GM23338 (cell line): ENCODE data around the gene FAM227B. TPM values are rescaled to one million over a fixed set of nuclear protein-coding genes. Genes with fewer than 3 reads are reported as not detected.

Source experiments
- ATAC-seq: fragments of 200-7000 bp; cut with Tn5 transposase; 3 replicates; pipeline ENCODE4 v1.9.1; 2020
- DNase-seq: peaks from one replicate; pipeline ENCODE4 v3.0.0-alpha.2; 2015; ENCODE audit warnings: low spot score
- H2AFZ ChIP-seq: fragments of 200-600 bp; sonication (generic); 2 replicates; pipeline ENCODE4 v1.8.0; 2016; ENCODE audit warnings: antibody characterized with exemption, mild to moderate bottlenecking, moderate library complexity
- H3F3A ChIP-seq: fragments of 200-600 bp; sonication (generic); replicated peaks from 2 replicates; pipeline ENCODE4 v1.8.0; 2017; ENCODE audit warnings: antibody characterized with exemption, mixed run types, low read depth
- H3K27ac ChIP-seq: fragments of 200-600 bp; sonication (generic); 2 replicates; pipeline ENCODE4 v1.6.1; 2016; ENCODE audit warnings: low read depth
- H3K27me3 ChIP-seq: fragments of 200-600 bp; sonication (generic); 2 replicates; pipeline ENCODE4 v1.8.0; 2016; ENCODE audit warnings: mild to moderate bottlenecking, mixed run types, moderate library complexity; ENCODE audit not compliant: insufficient read depth
- H3K36me3 ChIP-seq: fragments of 200-600 bp; sonication (generic); 2 replicates; pipeline ENCODE4 v1.8.0; 2016; ENCODE audit warnings: mild to moderate bottlenecking; ENCODE audit not compliant: insufficient read depth
- H3K4me1 ChIP-seq: fragments of 200-600 bp; sonication (generic); 2 replicates; pipeline ENCODE4 v1.8.0; 2016; ENCODE audit warnings: mild to moderate bottlenecking, moderate library complexity; ENCODE audit not compliant: insufficient read depth
- H3K4me2 ChIP-seq: fragments of 200-600 bp; sonication (generic); 2 replicates; pipeline ENCODE4 v1.7.1; 2017; ENCODE audit warnings: mixed run types
- H3K4me3 ChIP-seq: fragments of 200-600 bp; sonication (generic); 2 replicates; pipeline ENCODE4 v1.6.1; 2016; ENCODE audit warnings: mixed run types
- H3K79me2 ChIP-seq: fragments of 200-600 bp; sonication (generic); replicated peaks from 2 replicates; pipeline ENCODE4 v1.8.0; 2017; ENCODE audit warnings: mild to moderate bottlenecking; ENCODE audit not compliant: insufficient read depth
- H3K9me2 ChIP-seq: fragments of 200-600 bp; sonication (generic); 2 replicates; pipeline ENCODE4 v1.8.0; 2017; ENCODE audit not compliant: insufficient read depth
- H4K20me1 ChIP-seq: fragments of 200-600 bp; sonication (generic); replicated peaks from 2 replicates; pipeline ENCODE4 v1.8.0; 2017; ENCODE audit warnings: mild to moderate bottlenecking; ENCODE audit not compliant: insufficient read depth
- H3K27ac Mint-ChIP-seq: 2 replicates; pipeline ENCODE4 v1.8.0; 2020; ENCODE audit warnings: inconsistent platforms, mild to moderate bottlenecking, moderate library complexity, mixed read lengths
- H3K27me3 Mint-ChIP-seq: 3 replicates; pipeline ENCODE4 v1.8.0; 2022; ENCODE audit warnings: low read depth, mild to moderate bottlenecking, moderate library complexity, mixed read lengths, inconsistent platforms; ENCODE audit not compliant: insufficient read depth, poor library complexity
- H3K36me3 Mint-ChIP-seq: 3 replicates; pipeline ENCODE4 v1.8.0; 2021; ENCODE audit warnings: low read depth, mild to moderate bottlenecking, inconsistent platforms, moderate library complexity, mixed read lengths
- H3K4me1 Mint-ChIP-seq: 3 replicates; pipeline ENCODE4 v1.8.0; 2020; ENCODE audit warnings: mild to moderate bottlenecking, inconsistent platforms, mixed read lengths
- H3K4me3 Mint-ChIP-seq: 3 replicates; pipeline ENCODE4 v1.8.0; 2021; ENCODE audit warnings: moderate library complexity, mild to moderate bottlenecking, inconsistent platforms, mixed read lengths
- H3K9me3 Mint-ChIP-seq: 3 replicates; pipeline ENCODE4 v1.8.0; 2020; ENCODE audit warnings: moderate library complexity, mild to moderate bottlenecking, inconsistent platforms, mixed read lengths
- CREB1 ChIP-seq: fragments of 250-450 bp; sonication (Bioruptor Pico); IDR thresholded peaks from 2 replicates; pipeline ENCODE4 v1.5.0; 2020; ENCODE audit warnings: low read depth, mild to moderate bottlenecking, moderate library complexity
- CTCF ChIP-seq, 2 experiments: fragments of 200-600 bp in 1 of 2; sonication (generic) in 1 of 2; conservative IDR thresholded peaks; 2 replicates each; pipeline versions ENCODE4 v1.5.1 to v1.6.1; 2016 to 2017; ENCODE audit warnings: antibody characterized with exemption in 2 of 2, low read depth in 2 of 2, mild to moderate bottlenecking in 2 of 2, moderate library complexity in 1 of 2
- ETS1 ChIP-seq: IDR thresholded peaks from 2 replicates; pipeline ENCODE4 v1.6.1; 2016; ENCODE audit warnings: antibody characterized with exemption
- EZH2 ChIP-seq: fragments of 200-600 bp; sonication (generic); IDR thresholded peaks from one replicate; pipeline ENCODE4 v1.8.0; 2017; ENCODE audit warnings: antibody characterized with exemption, mild to moderate bottlenecking, low read depth; ENCODE audit not compliant: unreplicated experiment
- EZH2phosphoT487 ChIP-seq: fragments of 200-600 bp; sonication (generic); IDR thresholded peaks from one replicate; pipeline ENCODE4 v1.8.1; 2018; ENCODE audit warnings: antibody characterized with exemption; ENCODE audit not compliant: unreplicated experiment
- NANOG ChIP-seq: IDR thresholded peaks from 2 replicates; pipeline ENCODE4 v1.6.1; 2016; ENCODE audit warnings: antibody characterized with exemption, borderline replicate concordance
- POLR2AphosphoS5 ChIP-seq: IDR thresholded peaks from 2 replicates; pipeline ENCODE4 v1.6.1; 2016; ENCODE audit warnings: antibody characterized with exemption, low read depth
- STAT1 ChIP-seq: IDR thresholded peaks from one replicate; pipeline ENCODE4 v1.6.1; 2016; ENCODE audit warnings: antibody characterized with exemption; ENCODE audit not compliant: unreplicated experiment
- ZNF331 ChIP-seq: fragments of 250-450 bp; sonication (Bioruptor Pico); IDR thresholded peaks from 2 replicates; pipeline ENCODE4 v1.5.0; 2020; ENCODE audit warnings: low read depth, mild to moderate bottlenecking, moderate library complexity
- ZNF462 ChIP-seq: fragments of 250-450 bp; sonication (Bioruptor Pico); IDR thresholded peaks from 2 replicates; pipeline ENCODE4 v1.5.0; 2020; ENCODE audit warnings: mild to moderate bottlenecking, moderate library complexity
- polyA plus RNA-seq: library from polyadenylated mRNA; unstranded; fragments of >200 nt; fragmentation: Nextera tagmentation; extraction: Ambion mirVana; gene quantifications from 2 replicates; pipeline ENCODE4 v1.2.1, GENCODE V29; 2016
- total RNA-seq: library from RNA; depleted of rRNA; stranded (reverse); fragments of >200 nt; shearing (Covaris generic); gene quantifications from 2 replicates; pipeline ENCODE4 v1.2.3, GENCODE V29; 2014

The FAM227B gene
- total and polyA plus RNA-seq, 2 experiments from 2014 or later, result 2.6 to 10.2 TPM

DNA sequence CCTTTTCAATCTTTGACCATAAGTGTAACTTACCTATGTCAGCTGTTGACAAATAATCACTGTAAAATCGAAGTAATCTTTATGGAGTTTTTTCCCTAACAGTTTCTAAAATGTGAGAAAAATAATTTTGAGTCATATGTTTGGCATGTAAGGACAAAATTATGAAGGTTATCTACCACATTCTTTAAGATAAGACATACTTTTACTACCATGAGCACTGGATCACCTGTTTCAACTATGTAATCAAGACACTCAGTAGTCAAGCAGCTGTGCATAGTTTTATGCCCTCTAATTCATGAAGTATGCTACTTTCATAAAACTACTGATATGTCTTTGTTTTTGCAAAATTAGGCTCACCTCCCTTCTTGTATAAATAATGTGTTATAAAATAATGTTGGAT, 185.4 kb downstream of the FAM227B start (continued):
- TF ChIP-seq CTCF (conservative IDR thresholded peaks at IDR 0.05; ENCODE audit: low read depth in 2 of 2) (no peak), EZH2phosphoT487 (no peak), POLR2AphosphoS5 (no peak), EZH2 (no peak), NANOG (no peak), ETS1 (no peak), ZNF331 (CRISPR knock-in tag) (no peak), STAT1 (no peak), CREB1 (CRISPR knock-in tag) (no peak)

GRCh38 chr15:49430046-49430445, 190.6 kb downstream of the FAM227B start:
- Histone ChIP-seq H4K20me1 (no peaks in the 10 kb centered on the region), H3K27ac (no peak overlapping the region)
- H3K4me1 Mint-ChIP-seq, result no peaks in the 10 kb centered on the region

More at GRCh38 chr15:49430046-49430445, 190.6 kb downstream of the FAM227B start:
- TF ChIP-seq ZNF331 (CRISPR knock-in tag) (no peak), ZNF462 (no peak)
- Histone ChIP-seq H2AFZ (no peak overlapping the region), H3K27me3 (no peaks in the 10 kb centered on the region), H3K4me1 (peaks cover 8% of the 10 kb centered on the region; the same call in 1 of the 2 replicates), H3F3A (no peaks in the 10 kb centered on the region), H3K36me3 (no peaks in the 10 kb centered on the region), H3K9me2 (no peaks in the 10 kb centered on the region), H3K4me3 (no peak overlapping the region), H3K4me2 (no peak overlapping the region), H3K79me2 (no peaks in the 10 kb centered on the region)
- ATAC-seq (no peak), DNase-seq (no peak)
- no peak overlapping the region for H3K4me3 Mint-ChIP-seq
- no peaks in the 10 kb centered on the region for H3K9me3 Mint-ChIP-seq
- no peaks in the 10 kb centered on the region for H3K27me3 Mint-ChIP-seq
- no peaks in the 10 kb centered on the region for H3K36me3 Mint-ChIP-seq
- no peak overlapping the region for H3K27ac Mint-ChIP-seq
